GM12892 (cell line): ENCODE results near the gene LMBRD1.
"Not testable (repeated sequence)": the region's sequence is repeated elsewhere in the genome, so short reads cannot be mapped to it uniquely, and the experiment has no call there.

Source experiments
- DNase-seq: peaks from one replicate; pipeline ENCODE4 v3.0.0; 2011; ENCODE audit not compliant: insufficient read length
- FAIRE-seq: peaks from 2 replicates; lab custom pipeline; 2011; peaks lifted over from hg19 to GRCh38; lab: Jason Lieb, UNC
- POLR2A ChIP-seq: IDR thresholded peaks from 2 replicates; pipeline ENCODE4 v1.6.1; 2011; ENCODE audit warnings: low read depth, low read length, control low read depth
- POLR2AphosphoS5 ChIP-seq: IDR thresholded peaks from 2 replicates; pipeline ENCODE4 v1.6.1; 2011; ENCODE audit warnings: low read depth, low read length, control low read depth
- TAF1 ChIP-seq: IDR thresholded peaks from 2 replicates; pipeline ENCODE4 v1.6.1; 2011; ENCODE audit warnings: low read depth, mild to moderate bottlenecking, control low read depth, low read length, borderline replicate concordance

LMBRD1 gene

GRCh38 chr6:69668916-69669315 is 127.9 kb downstream of the LMBRD1 start:
- TF ChIP-seq TAF1 = no peak
- TF ChIP-seq POLR2A = no peak
- TF ChIP-seq POLR2AphosphoS5 = no peak
- FAIRE-seq = no peak

GRCh38 chr6:69666779-69667178 is 130.0 kb downstream of the LMBRD1 start:
- not testable (repeated sequence) for DNase-seq, FAIRE-seq

More at GRCh38 chr6:69668916-69669315, 127.9 kb downstream of the LMBRD1 start:
- no peak for DNase-seq

GRCh38 chr6:69665437-69665836 is 131.4 kb downstream of the LMBRD1 start:
- TF ChIP-seq POLR2AphosphoS5 (no peak), POLR2A (no peak), TAF1 (no peak)
- FAIRE-seq = no peak
- no peak for DNase-seq

GRCh38 chr6:69664551-69664950 is 132.3 kb downstream of the LMBRD1 start:
- no peak for TF ChIP-seq TAF1
- TF ChIP-seq POLR2AphosphoS5 = no peak
- TF ChIP-seq POLR2A = no peak
- no peak for DNase-seq
- FAIRE-seq = no peak

GRCh38 chr6:69663215-69663614 is 133.6 kb downstream of the LMBRD1 start:
- FAIRE-seq (no peak), DNase-seq (no peak)
- TF ChIP-seq POLR2AphosphoS5 (no peak), TAF1 (no peak), POLR2A (no peak)

- no peak for FAIRE-seq
- TF ChIP-seq POLR2AphosphoS5 = no peak
- no peak for TF ChIP-seq POLR2A
- no peak for TF ChIP-seq TAF1
- no peak for DNase-seq
Observed at GRCh38 chr6:69650703-69651102, 146.1 kb downstream of the LMBRD1 start.

GRCh38 chr6:69647726-69648125 is 149.1 kb downstream of the LMBRD1 start:
- DNase-seq (no peak), FAIRE-seq (no peak)
- no peak for TF ChIP-seq POLR2AphosphoS5
- no peak for TF ChIP-seq POLR2A
- TF ChIP-seq TAF1 = no peak

GRCh38 chr6:69643688-69644087 is 153.1 kb downstream of the LMBRD1 start:
- no peak for FAIRE-seq
- no peak for DNase-seq
- TF ChIP-seq POLR2AphosphoS5 = no peak
- no peak for TF ChIP-seq POLR2A
- no peak for TF ChIP-seq TAF1

GRCh38 chr6:69632932-69633331 is 163.9 kb downstream of the LMBRD1 start:
- TF ChIP-seq POLR2A = no peak
- no peak for TF ChIP-seq TAF1
- no peak for TF ChIP-seq POLR2AphosphoS5
- FAIRE-seq (no peak), DNase-seq (no peak)

GRCh38 chr6:69631552-69632346 is 165.1 kb downstream of the LMBRD1 start:
- no peak for DNase-seq
- FAIRE-seq = no peak
- TF ChIP-seq POLR2AphosphoS5 (no peak), TAF1 (no peak), POLR2A (no peak)

GRCh38 chr6:69630767-69631166 is 166.0 kb downstream of the LMBRD1 start:
- no peak for TF ChIP-seq POLR2AphosphoS5
- TF ChIP-seq TAF1 = no peak
- TF ChIP-seq POLR2A = no peak
- DNase-seq (no peak), FAIRE-seq (no peak)

GRCh38 chr6:69627625-69628024 is 169.2 kb downstream of the LMBRD1 start:
- FAIRE-seq (no peak), DNase-seq (no peak)
- TF ChIP-seq TAF1 (no peak), POLR2A (no peak), POLR2AphosphoS5 (no peak)
